Activated CD8-positive, alpha-beta T cell treated with anti-CD3 and anti-CD28 coated beads for 36 hours (primary cell): ENCODE data around the gene SLFN12L. TPM values are rescaled to one million over a fixed set of nuclear protein-coding genes. Genes with fewer than 3 reads are reported as not detected.

ENCODE experiments used
- ATAC-seq: fragments of 200-7000 bp; cut with Tn5 transposase; one replicate; pipeline ENCODE4 v1.10.0; 2021; ENCODE audit warnings: mild to moderate bottlenecking, moderate library complexity
- CTCF ChIA-PET: fragments of 350-600 bp; sonication (Branson Sonifier 250); formaldehyde crosslinking; loops from one replicate; lab custom pipeline; 2021; ENCODE audit warnings: antibody characterized with exemption; lab: Charles Lee
- POLR2A ChIA-PET: fragments of 350-600 bp; sonication (Branson Sonifier 250); formaldehyde crosslinking; loops from one replicate; lab custom pipeline; 2021; ENCODE audit warnings: antibody characterized with exemption; lab: Charles Lee
- DNase-seq: peaks from one replicate; pipeline ENCODE4 v3.0.0-alpha.2; 2020
- H3K27ac Mint-ChIP-seq: one replicate; pipeline ENCODE4 v1.8.0; 2021; ENCODE audit warnings: mild to moderate bottlenecking, mixed read lengths
- H3K27me3 Mint-ChIP-seq: one replicate; pipeline ENCODE4 v1.8.0; 2021; ENCODE audit warnings: mixed read lengths
- H3K36me3 Mint-ChIP-seq: one replicate; pipeline ENCODE4 v1.8.0; 2021; ENCODE audit warnings: low read depth, mixed read lengths
- H3K4me1 Mint-ChIP-seq: one replicate; pipeline ENCODE4 v1.8.0; 2021; ENCODE audit warnings: low read depth, mixed read lengths
- H3K4me3 Mint-ChIP-seq: one replicate; pipeline ENCODE4 v1.8.0; 2021; ENCODE audit warnings: mild to moderate bottlenecking, moderate library complexity, mixed read lengths
- H3K9me3 Mint-ChIP-seq: one replicate; pipeline ENCODE4 v1.8.0; 2021; ENCODE audit warnings: mixed read lengths
- intact Hi-C: fragments of 100-400 bp; cut with micrococcal nuclease; formaldehyde crosslinking; loops from one replicate; pipeline ENCODE4 v1.10.0; 2022
- total RNA-seq, 2 experiments: library from RNA; stranded (reverse); gene quantifications; one replicate each; pipeline ENCODE4 v1.2.3, GENCODE V29; 2021
- TF ChIP-seq, protein P1 (sequence below): fragments of 200-600 bp; IDR thresholded peaks from one replicate; pipeline ENCODE4 v1.8.0; 2022; ENCODE audit warnings: antibody characterized with exemption, mild to moderate bottlenecking

The SLFN12L gene
- total RNA-seq, 2 experiments from 2014 or later: 41.7 to 42.5 TPM

DNA sequence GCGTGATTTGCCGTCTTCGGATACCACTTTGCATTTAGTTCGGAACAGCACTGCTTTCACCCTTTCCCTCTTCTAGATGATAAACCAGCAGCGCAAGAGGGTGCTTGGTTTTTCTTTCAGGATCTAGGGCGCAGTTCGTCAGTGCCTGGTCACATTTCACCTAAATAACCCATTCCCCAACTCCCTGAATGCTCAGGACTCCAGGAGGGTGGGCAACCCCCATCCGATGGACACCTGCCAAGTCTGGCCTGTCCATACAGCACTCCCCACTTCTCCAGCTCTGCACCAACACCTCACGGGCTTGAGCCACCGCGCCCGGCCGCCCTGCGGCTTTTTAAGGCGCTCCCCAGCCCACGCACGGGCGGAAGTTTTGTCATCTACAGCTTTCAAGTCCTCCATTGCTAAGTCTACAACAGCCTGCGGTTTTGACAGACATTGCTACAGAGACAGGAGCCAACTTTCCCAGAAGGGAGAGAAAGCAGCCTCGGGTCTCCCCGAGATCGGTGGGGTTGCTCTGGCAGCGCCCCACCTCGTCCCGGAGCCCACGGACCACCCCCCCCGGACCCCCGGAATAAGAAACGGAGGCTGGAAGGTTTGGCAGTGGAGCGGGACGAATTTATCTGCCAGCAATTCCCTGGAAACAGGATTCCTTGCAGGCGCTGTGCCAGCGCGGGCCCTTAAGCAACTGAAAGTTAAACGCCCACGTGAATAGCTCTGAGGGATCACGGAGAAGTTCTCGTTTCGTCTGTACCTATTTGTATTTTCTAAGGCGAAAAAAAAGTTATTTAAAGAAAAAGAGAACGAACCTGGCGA lies 50.4 kb downstream of the SLFN12L start:
- Mint-ChIP-seq H3K4me3 (peak overlapping the region; percentile 78), H3K27me3 (no peaks in the 10 kb centered on the region), H3K4me1 (peaks cover 50% of the 10 kb centered on the region), H3K9me3 (peaks cover 40% of the 10 kb centered on the region), H3K36me3 (peaks cover 85% of the 10 kb centered on the region), H3K27ac (peak overlapping the region; percentile 93)
- ATAC-seq (peak; percentile 65), DNase-seq (peak; percentile 94)
- CTCF ChIA-PET: interaction anchor here (0.8 to 4.4 kb wide), 8 partner anchors 12 to 314 kb away, joined by 3 to 22 read pairs (median 4); partner anchors contain the start of gene SLFN12L
- TF ChIP-seq, protein P1, sequence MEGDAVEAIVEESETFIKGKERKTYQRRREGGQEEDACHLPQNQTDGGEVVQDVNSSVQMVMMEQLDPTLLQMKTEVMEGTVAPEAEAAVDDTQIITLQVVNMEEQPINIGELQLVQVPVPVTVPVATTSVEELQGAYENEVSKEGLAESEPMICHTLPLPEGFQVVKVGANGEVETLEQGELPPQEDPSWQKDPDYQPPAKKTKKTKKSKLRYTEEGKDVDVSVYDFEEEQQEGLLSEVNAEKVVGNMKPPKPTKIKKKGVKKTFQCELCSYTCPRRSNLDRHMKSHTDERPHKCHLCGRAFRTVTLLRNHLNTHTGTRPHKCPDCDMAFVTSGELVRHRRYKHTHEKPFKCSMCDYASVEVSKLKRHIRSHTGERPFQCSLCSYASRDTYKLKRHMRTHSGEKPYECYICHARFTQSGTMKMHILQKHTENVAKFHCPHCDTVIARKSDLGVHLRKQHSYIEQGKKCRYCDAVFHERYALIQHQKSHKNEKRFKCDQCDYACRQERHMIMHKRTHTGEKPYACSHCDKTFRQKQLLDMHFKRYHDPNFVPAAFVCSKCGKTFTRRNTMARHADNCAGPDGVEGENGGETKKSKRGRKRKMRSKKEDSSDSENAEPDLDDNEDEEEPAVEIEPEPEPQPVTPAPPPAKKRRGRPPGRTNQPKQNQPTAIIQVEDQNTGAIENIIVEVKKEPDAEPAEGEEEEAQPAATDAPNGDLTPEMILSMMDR: no peak
- intact Hi-C loops: loop anchor here (5.0 kb wide), 2 partner anchors 45 to 115 kb away; partner anchors contain the start of gene SLFN11
- POLR2A ChIA-PET: interaction anchor here (0.7 to 2.9 kb wide), 19 partner anchors 11 to 268 kb away, joined by 3 to 24 read pairs (median 4); partner anchors contain the start of genes AP2B1, SLFN11, SLFN12L and SLFN13

DNA sequence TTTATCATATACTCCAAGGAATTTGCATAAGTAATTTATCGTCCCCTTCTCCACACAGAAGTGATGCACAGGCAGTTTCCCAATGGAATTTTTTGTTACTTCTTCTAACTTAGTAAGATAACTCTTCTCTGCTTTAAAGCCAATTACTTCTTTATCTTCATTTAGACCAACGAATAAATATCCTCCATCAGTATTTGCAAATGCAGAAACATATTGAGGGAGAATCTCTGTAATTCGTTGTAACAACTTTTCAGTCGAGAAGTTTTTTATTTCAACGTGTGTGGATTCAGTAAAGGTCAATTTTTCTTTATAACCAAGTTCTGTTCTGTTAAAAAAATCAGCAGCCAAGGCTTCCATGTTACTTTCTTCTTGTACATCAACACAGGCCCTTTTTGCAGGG lies 58.2 kb downstream of the SLFN12L start:
- no peak overlapping the region for H3K27ac Mint-ChIP-seq
- POLR2A ChIA-PET: interaction anchor here (1.0 kb wide), 1 partner anchor 35 kb away, joined by 3 read pairs; no protein-coding TSS in a partner anchor
- TF ChIP-seq, protein P1: no peak

DNA sequence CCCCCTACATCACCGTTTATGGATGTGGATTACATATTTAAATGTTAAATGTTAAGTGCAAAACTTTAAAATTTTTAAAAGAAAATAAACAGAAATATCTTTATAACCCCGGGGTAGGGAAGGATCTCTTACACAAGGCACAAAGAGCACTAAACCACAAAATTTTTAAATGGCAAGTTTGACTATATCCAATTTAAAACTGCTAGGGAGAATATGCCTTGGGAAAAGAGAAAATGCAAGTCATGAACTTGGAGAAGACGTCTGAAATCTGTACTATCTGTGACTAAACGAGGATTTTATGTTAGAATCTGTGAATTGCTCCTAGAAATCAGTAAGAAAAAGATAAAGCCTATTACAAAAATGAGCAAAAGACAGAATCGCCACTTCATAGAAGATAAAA lies 60.2 kb downstream of the SLFN12L start:
- no peak overlapping the region for H3K4me3 Mint-ChIP-seq
- DNase-seq (no peak), ATAC-seq (no peak)
- H3K27ac Mint-ChIP-seq: no peak overlapping the region
- peaks cover 26% of the 10 kb centered on the region for H3K9me3 Mint-ChIP-seq
- ChIA-PET POLR2A (no interaction called here), CTCF (no interaction called here)
- H3K4me1 Mint-ChIP-seq: peaks cover 11% of the 10 kb centered on the region
- peaks cover 79% of the 10 kb centered on the region for H3K36me3 Mint-ChIP-seq
- H3K27me3 Mint-ChIP-seq: no peaks in the 10 kb centered on the region
- TF ChIP-seq, protein P1: no peak
- intact Hi-C loops: no loop called here

More for the DNA sequence above, 58.2 kb downstream of the SLFN12L start:
- ATAC-seq: no peak
- peaks cover 79% of the 10 kb centered on the region for H3K36me3 Mint-ChIP-seq
- DNase-seq: no peak
- H3K4me1 Mint-ChIP-seq: peaks cover 14% of the 10 kb centered on the region
- H3K4me3 Mint-ChIP-seq: no peak overlapping the region
- CTCF ChIA-PET: no interaction called here
- peaks cover 29% of the 10 kb centered on the region for H3K9me3 Mint-ChIP-seq
- intact Hi-C loops: no loop called here
- H3K27me3 Mint-ChIP-seq: no peaks in the 10 kb centered on the region

DNA sequence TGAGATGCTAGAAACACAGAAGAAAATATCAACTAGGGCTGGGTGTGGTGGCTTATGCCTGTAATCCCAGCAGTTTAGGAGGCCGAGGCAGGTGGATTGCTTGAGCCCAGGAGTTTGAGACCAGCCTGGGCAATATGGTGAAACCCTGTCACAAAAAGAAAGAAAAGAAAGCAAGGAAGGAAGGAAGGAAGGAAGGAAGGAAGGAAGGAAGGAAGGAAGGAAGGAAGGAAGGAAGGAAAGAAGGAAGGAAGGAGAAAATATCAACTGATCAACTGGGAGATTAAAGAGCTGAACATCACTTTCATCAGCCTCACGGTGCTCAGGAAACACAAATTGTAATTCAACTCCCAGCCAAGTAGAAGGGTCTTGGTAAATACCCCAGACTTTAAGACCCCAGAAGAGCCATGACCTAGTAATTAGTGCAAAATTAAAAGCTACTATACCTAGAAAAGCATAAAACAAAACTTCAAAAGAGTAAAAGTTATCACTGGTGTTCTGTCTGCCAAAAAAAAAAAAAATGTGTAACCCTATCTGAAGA lies 61.1 kb downstream of the SLFN12L start:
- Mint-ChIP-seq H3K27me3 (no peaks in the 10 kb centered on the region), H3K36me3 (peaks cover 78% of the 10 kb centered on the region), H3K4me1 (peaks cover 11% of the 10 kb centered on the region), H3K4me3 (no peak overlapping the region), H3K9me3 (peaks cover 31% of the 10 kb centered on the region), H3K27ac (peak overlapping the region; percentile 60)
- POLR2A ChIA-PET: interaction anchor here (0.9 kb wide), 2 partner anchors 15 to 103 kb away, joined by 3 read pairs; partner anchors contain the start of gene SLFN11
- DNase-seq (no peak), ATAC-seq (no peak)
- CTCF ChIA-PET: no interaction called here
- intact Hi-C loops: no loop called here
- TF ChIP-seq, protein P1: no peak
